Smooth muscle cell (in vitro differentiated cells): ENCODE results near the gene ZNF438. TPM values are rescaled to one million over a fixed set of nuclear protein-coding genes. Genes with fewer than 3 reads are reported as not detected.

ENCODE experiments used
- DNase-seq: peaks from one replicate; lab custom pipeline; 2025; ENCODE audit not compliant: unreplicated experiment; lab: John Stamatoyannopoulos, UW
- H2AFZ ChIP-seq: fragments of 200-600 bp; sonication (generic); 2 replicates; pipeline ENCODE4 v1.6.0; 2016; ENCODE audit warnings: antibody characterized with exemption, low read depth, mild to moderate bottlenecking
- H3F3A ChIP-seq: fragments of 200-600 bp; sonication (generic); 2 replicates; pipeline ENCODE4 v1.6.0; 2017; ENCODE audit warnings: antibody characterized with exemption, low read depth
- H3K27ac ChIP-seq: fragments of 200-600 bp; sonication (generic); 2 replicates; pipeline ENCODE4 v1.5.1; 2016; ENCODE audit warnings: low read depth, mild to moderate bottlenecking
- H3K27me3 ChIP-seq: fragments of 200-600 bp; sonication (generic); 2 replicates; pipeline ENCODE4 v1.6.1; 2016; ENCODE audit warnings: low read depth, mild to moderate bottlenecking
- H3K36me3 ChIP-seq: fragments of 200-600 bp; sonication (generic); 2 replicates; pipeline ENCODE4 v1.5.1; 2016; ENCODE audit warnings: low read depth
- H3K4me1 ChIP-seq: fragments of 200-600 bp; sonication (generic); 2 replicates; pipeline ENCODE4 v1.5.1; 2016; ENCODE audit warnings: low read depth
- H3K4me2 ChIP-seq: fragments of 200-600 bp; sonication (generic); 2 replicates; pipeline ENCODE4 v1.6.0; 2016; ENCODE audit warnings: mild to moderate bottlenecking
- H3K4me3 ChIP-seq: fragments of 200-600 bp; sonication (generic); 2 replicates; pipeline ENCODE4 v1.5.1; 2016; ENCODE audit warnings: mild to moderate bottlenecking
- H3K79me2 ChIP-seq: fragments of 200-600 bp; sonication (generic); 2 replicates; pipeline ENCODE4 v1.6.0; 2016; ENCODE audit warnings: low read depth, mild to moderate bottlenecking
- H3K9ac ChIP-seq: fragments of 200-600 bp; sonication (generic); 2 replicates; pipeline ENCODE4 v1.6.0; 2016; ENCODE audit warnings: low read depth
- H3K9me3 ChIP-seq: fragments of 200-600 bp; sonication (generic); replicated peaks from 2 replicates; pipeline ENCODE4 v1.5.1; 2016; ENCODE audit warnings: low read depth
- H4K20me1 ChIP-seq: fragments of 200-600 bp; sonication (generic); 2 replicates; pipeline ENCODE4 v1.6.0; 2016; ENCODE audit warnings: low read depth
- CTCF ChIP-seq: fragments of 200-600 bp; sonication (generic); IDR thresholded peaks from 2 replicates; pipeline ENCODE4 v1.5.1; 2017; ENCODE audit warnings: borderline replicate concordance, mild to moderate bottlenecking, antibody characterized with exemption; ENCODE audit not compliant: insufficient read depth, poor library complexity, severe bottlenecking
- WGBS: methylation state at CpG from one replicate; pipeline ENCODE4 v1.1.7; 2016; ENCODE audit warnings: low lambda C conversion rate; 5-methylcytosine and 5-hydroxymethylcytosine counted together
- polyA plus RNA-seq: library from polyadenylated mRNA; unstranded; fragments of >200 nt; fragmentation: Nextera tagmentation; extraction: Ambion mirVana; gene quantifications from 2 replicates; pipeline ENCODE4 v1.2.1, GENCODE V29; 2016
- total RNA-seq: library from RNA; depleted of rRNA; stranded (reverse); fragments of >200 nt; gene quantifications from 2 replicates; pipeline ENCODE4 v1.2.3, GENCODE V29; 2014

Gene ZNF438
- total and polyA plus RNA-seq, 2 experiments from 2014 or later: 2.8 to 3.4 TPM

GRCh38 chr10:30832749-30833627 is 198.7 kb downstream of the ZNF438 start:
- 87% methylated on average over 13 of the region's 13 CpGs for WGBS
- Histone ChIP-seq H4K20me1 (no peaks in the 10 kb centered on the region), H2AFZ (no peak overlapping the region), H3K79me2 (no peaks in the 10 kb centered on the region), H3K4me1 (peaks cover 6% of the 10 kb centered on the region), H3K9ac (no peak overlapping the region), H3K36me3 (no peaks in the 10 kb centered on the region), H3K4me2 (no peak overlapping the region), H3K27me3 (no peaks in the 10 kb centered on the region), H3K9me3 (no peaks in the 10 kb centered on the region), H3F3A (no peaks in the 10 kb centered on the region), H3K4me3 (no peak overlapping the region), H3K27ac (no peak overlapping the region)
- DNase-seq: no peak
- TF ChIP-seq CTCF: no peak

- no peak for DNase-seq
- no peak overlapping the region for H3K27ac ChIP-seq
- peaks cover 6% of the 10 kb centered on the region for H3K4me1 ChIP-seq
- TF ChIP-seq CTCF: no peak
- H3K9me3 ChIP-seq: no peaks in the 10 kb centered on the region
- H3K4me3 ChIP-seq: no peak overlapping the region
- no peak overlapping the region for H2AFZ ChIP-seq
- no peaks in the 10 kb centered on the region for H3F3A ChIP-seq
- no peaks in the 10 kb centered on the region for H3K79me2 ChIP-seq
- 89% methylated on average over 10 of the region's 10 CpGs for WGBS
- H4K20me1 ChIP-seq: no peaks in the 10 kb centered on the region
- no peak overlapping the region for H3K9ac ChIP-seq
- no peaks in the 10 kb centered on the region for H3K36me3 ChIP-seq
- H3K27me3 ChIP-seq: no peaks in the 10 kb centered on the region
- H3K4me2 ChIP-seq: no peak overlapping the region
Observed at GRCh38 chr10:30832001-30832748, 199.5 kb downstream of the ZNF438 start.

GRCh38 chr10:30831426-30831825 is 200.2 kb downstream of the ZNF438 start:
- Histone ChIP-seq H3K4me2 (no peak overlapping the region), H3K27ac (no peak overlapping the region), H3K4me1 (peaks cover 6% of the 10 kb centered on the region), H2AFZ (no peak overlapping the region), H3K9me3 (no peaks in the 10 kb centered on the region), H3K79me2 (no peaks in the 10 kb centered on the region), H3F3A (no peaks in the 10 kb centered on the region), H3K36me3 (no peaks in the 10 kb centered on the region), H3K9ac (no peak overlapping the region), H4K20me1 (no peaks in the 10 kb centered on the region), H3K4me3 (no peak overlapping the region), H3K27me3 (no peaks in the 10 kb centered on the region)
- DNase-seq: no peak
- no peak for TF ChIP-seq CTCF
- WGBS: 86% methylated on average over 5 of the region's 5 CpGs
